Upper lobe of left lung (tissue), 4 donors: ENCODE results near the gene ATP4A.

Source experiments
- CTCF ChIP-seq, 6 experiments: fragments of 450-650 bp in 4 of 6; fragments of 200-600 bp in 2 of 6; sonication (generic) in 2 of 6; IDR thresholded peaks; one replicate each; pipeline ENCODE4 v1.5.1; 2016 to 2019; ENCODE audit warnings: antibody characterized with exemption in 6 of 6
- EP300 ChIP-seq, 4 donors: sonication (generic); formaldehyde crosslinking; IDR thresholded peaks; one replicate each; pipeline ENCODE4 v1.5.1; 2017; ENCODE audit warnings: antibody characterized with exemption in 4 of 4, control low read depth in 2 of 4
- POLR2A ChIP-seq, 4 donors: fragments of 450-650 bp; IDR thresholded peaks; one replicate each; pipeline ENCODE4 v1.5.1; 2016 to 2017; ENCODE audit warnings: antibody characterized with exemption in 4 of 4, mild to moderate bottlenecking in 2 of 4

DNA sequence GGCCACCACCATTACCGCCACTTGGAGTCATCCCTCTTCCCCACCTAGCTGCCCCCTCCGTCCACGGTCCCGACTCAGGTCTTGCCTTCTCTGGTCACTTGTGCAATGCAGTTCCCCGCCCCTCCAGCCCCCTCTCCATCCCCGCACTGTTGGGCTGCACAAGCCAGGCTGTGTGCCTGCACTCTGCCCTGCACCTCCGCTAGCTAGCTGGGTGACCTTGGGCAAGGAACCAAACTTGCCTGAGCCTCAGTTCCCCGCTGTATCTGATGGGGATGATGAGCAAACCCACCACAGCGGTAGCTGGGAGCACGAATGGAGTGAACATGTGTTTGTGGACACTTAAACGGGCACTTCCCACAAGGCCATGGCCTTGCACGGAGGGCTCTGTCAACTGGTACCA, 23.6 kb downstream of the ATP4A start:
- no peak for TF ChIP-seq CTCF (IDR thresholded peaks at IDR 0.05)
- no peak for TF ChIP-seq EP300 (IDR thresholded peaks at IDR 0.05)
- TF ChIP-seq POLR2A (IDR thresholded peaks at IDR 0.05): no peak
